Karpas-422 (cell line): ENCODE data around the gene HS3ST4. TPM values are rescaled to one million over a fixed set of nuclear protein-coding genes. Genes with fewer than 3 reads are reported as not detected.
"Not testable (repeated sequence)": the region's sequence is repeated elsewhere in the genome, so short reads cannot be mapped to it uniquely, and the experiment has no call there.

Experiments used
- DNase-seq: peaks from one replicate; pipeline ENCODE4 v3.0.0-alpha.2; 2015
- H2AFZ ChIP-seq: fragments of 200-600 bp; sonication (generic); 2 replicates; pipeline ENCODE4 v1.6.1; 2014; ENCODE audit warnings: antibody characterized with exemption, low read length, mixed read lengths
- H3K27ac ChIP-seq: fragments of 200-600 bp; sonication (generic); 2 replicates; pipeline ENCODE4 v1.5.1; 2014; ENCODE audit warnings: mild to moderate bottlenecking, low read length, moderate library complexity
- H3K27me3 ChIP-seq: fragments of 200-600 bp; sonication (generic); 2 replicates; pipeline ENCODE4 v1.6.1; 2014; ENCODE audit warnings: low read length, mixed read lengths
- H3K36me3 ChIP-seq: fragments of 200-600 bp; sonication (generic); 2 replicates; pipeline ENCODE4 v1.6.1; 2014; ENCODE audit warnings: low read length, mixed read lengths; ENCODE audit not compliant: insufficient read depth
- H3K4me1 ChIP-seq: fragments of 200-600 bp; sonication (generic); 2 replicates; pipeline ENCODE4 v1.6.1; 2014; ENCODE audit warnings: mild to moderate bottlenecking, low read length, mixed read lengths
- H3K4me2 ChIP-seq: fragments of 200-600 bp; sonication (generic); 2 replicates; pipeline ENCODE4 v1.6.1; 2014; ENCODE audit warnings: low read length, low read depth, mild to moderate bottlenecking; ENCODE audit not compliant: poor library complexity, severe bottlenecking
- H3K4me3 ChIP-seq: fragments of 200-600 bp; sonication (generic); 2 replicates; pipeline ENCODE4 v1.5.1; 2014; ENCODE audit warnings: mild to moderate bottlenecking, antibody characterized with exemption, low read length, mixed read lengths
- H3K79me2 ChIP-seq: fragments of 200-600 bp; sonication (generic); 2 replicates; pipeline ENCODE4 v1.6.1; 2014; ENCODE audit warnings: mild to moderate bottlenecking, low read length, mixed read lengths
- H3K9ac ChIP-seq: fragments of 200-600 bp; sonication (generic); 2 replicates; pipeline ENCODE4 v1.6.0; 2014; ENCODE audit warnings: low read length
- H3K9me2 ChIP-seq: fragments of 200-600 bp; sonication (generic), shearing (Covaris generic); replicated peaks from 2 replicates; pipeline ENCODE4 v1.6.0; 2014; ENCODE audit warnings: mild to moderate bottlenecking, low read length, moderate library complexity; ENCODE audit not compliant: insufficient read depth
- H3K9me3 ChIP-seq: fragments of 300-700, 200-600 bp; sonication (generic); 2 replicates; pipeline ENCODE4 v1.6.1; 2014; ENCODE audit warnings: low read length, mixed read lengths
- H4K20me1 ChIP-seq: fragments of 200-600 bp; sonication (generic); 2 replicates; pipeline ENCODE4 v1.6.1; 2014; ENCODE audit warnings: mild to moderate bottlenecking, antibody characterized with exemption, low read length, low read depth; ENCODE audit not compliant: insufficient read depth
- total RNA-seq: library from RNA; depleted of rRNA; stranded (reverse); fragments of >200 nt; shearing (Covaris generic); gene quantifications from 2 replicates; pipeline ENCODE4 v1.2.3, GENCODE V29; 2014; ENCODE audit warnings: low replicate concordance

HS3ST4 gene
- total RNA-seq, 1 experiment from 2014 or later = not detected

DNA sequence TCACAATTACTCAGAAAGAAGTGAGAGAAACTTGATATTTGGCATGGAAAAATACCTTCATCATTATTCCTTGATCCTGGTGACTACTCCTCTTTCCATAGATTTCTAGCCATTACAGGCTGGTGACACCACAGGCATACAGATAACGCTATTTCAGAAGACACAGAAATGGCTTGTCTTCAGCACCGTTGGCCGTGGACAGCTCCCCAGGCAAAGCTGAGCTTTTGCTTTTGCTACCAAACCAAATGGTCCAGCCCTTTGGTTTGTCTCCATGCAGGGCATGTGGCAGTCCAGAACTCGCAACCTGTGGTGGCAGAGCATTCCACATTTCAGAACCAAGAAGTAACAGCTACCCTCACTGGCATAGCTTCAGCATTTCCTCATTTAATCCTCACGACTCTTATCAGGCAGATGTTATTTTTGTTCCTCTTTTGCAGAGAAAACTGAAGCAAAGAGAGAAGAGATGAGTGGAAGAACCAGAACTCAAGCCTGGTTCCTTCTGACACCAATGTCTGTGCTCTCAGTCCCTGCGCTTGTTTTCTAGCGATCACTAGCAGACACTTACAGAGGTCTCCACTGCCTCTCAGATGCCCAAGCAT is 55.5 kb downstream of the HS3ST4 start:
- Histone ChIP-seq H3K4me1 (no peaks in the 10 kb centered on the region), H3K9me2 (no peaks in the 10 kb centered on the region), H3K79me2 (no peaks in the 10 kb centered on the region), H3K9ac (no peak overlapping the region), H3K4me2 (no peak overlapping the region), H3K4me3 (no peak overlapping the region), H3K27ac (no peak overlapping the region), H2AFZ (no peak overlapping the region), H3K36me3 (no peaks in the 10 kb centered on the region), H4K20me1 (no peaks in the 10 kb centered on the region), H3K27me3 (no peaks in the 10 kb centered on the region), H3K9me3 (no peaks in the 10 kb centered on the region)
- DNase-seq = peak; percentile 58

DNA sequence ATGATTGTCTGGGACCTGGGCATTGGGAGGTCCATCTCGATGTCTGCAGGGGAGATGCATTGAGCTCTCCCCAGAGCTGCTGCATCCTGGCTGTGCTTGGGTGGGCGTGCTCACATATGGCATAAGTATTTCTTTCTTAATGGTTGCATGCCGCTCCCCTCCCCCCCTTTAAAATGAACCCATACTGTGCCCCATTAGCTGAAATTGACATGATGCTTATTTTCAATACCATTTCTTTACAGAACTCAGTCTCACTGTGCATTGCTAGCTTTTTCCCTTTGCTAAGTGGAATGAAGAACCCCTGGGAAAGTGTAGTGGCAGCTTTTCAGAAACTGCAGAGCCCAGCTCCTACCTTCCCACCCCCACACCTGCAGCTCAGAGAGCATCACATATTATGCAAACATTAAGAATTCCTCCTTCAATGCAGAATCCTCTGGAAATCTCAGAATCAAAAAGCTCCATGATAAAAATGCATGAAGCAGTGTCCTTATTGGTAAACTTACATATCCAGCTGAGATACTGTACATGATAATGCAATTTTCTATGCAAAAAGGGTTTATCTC is 56.4 kb downstream of the HS3ST4 start:
- H2AFZ ChIP-seq = no peak overlapping the region

DNA sequence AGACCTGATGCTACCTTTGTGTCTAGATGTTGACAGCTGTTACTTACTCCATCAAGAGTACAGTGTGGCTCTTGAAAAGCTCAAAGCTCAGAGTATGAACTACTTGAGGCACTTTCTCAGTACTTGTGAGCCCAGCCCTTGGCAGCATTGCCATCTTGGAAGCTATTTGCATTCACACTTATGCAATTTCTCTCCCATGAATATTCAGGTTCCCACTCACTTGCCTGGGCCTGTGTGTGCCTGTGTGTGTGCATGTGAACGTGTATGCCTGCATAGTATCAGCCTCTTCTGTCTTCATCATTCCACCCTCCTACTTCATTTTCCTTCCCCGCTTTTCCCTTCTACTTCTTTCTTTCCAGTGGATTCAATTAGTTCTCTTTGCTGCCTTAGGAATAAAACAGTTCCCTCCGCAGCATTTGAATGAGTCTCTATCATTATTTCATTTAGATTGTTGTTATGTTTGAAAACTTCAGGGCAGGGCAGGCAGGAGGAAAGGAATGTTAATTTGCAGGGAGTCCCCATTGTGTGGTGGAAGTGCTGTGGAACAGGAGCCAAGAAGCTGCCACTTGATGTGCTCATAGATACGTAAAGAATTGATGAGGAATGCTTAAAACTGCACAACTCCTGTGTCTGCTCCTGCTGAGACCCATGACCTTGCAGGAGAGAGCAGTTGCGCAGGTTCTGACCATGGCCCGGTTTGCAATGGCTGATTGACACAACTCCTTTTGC is 58.9 kb downstream of the HS3ST4 start:
- Histone ChIP-seq H3K9me2 (no peaks in the 10 kb centered on the region), H3K9ac (no peak overlapping the region), H3K36me3 (no peaks in the 10 kb centered on the region), H3K4me3 (no peak overlapping the region), H3K4me1 (no peaks in the 10 kb centered on the region), H2AFZ (no peak overlapping the region), H3K4me2 (no peak overlapping the region), H3K27ac (no peak overlapping the region), H3K9me3 (no peaks in the 10 kb centered on the region), H4K20me1 (no peaks in the 10 kb centered on the region), H3K27me3 (no peaks in the 10 kb centered on the region), H3K79me2 (no peaks in the 10 kb centered on the region)
- DNase-seq = no peak

More for the DNA sequence above, 56.4 kb downstream of the HS3ST4 start:
- no peak for DNase-seq
- Histone ChIP-seq H3K4me2 (no peak overlapping the region), H3K4me1 (no peaks in the 10 kb centered on the region), H4K20me1 (no peaks in the 10 kb centered on the region), H3K27ac (no peak overlapping the region), H3K9ac (no peak overlapping the region), H3K36me3 (no peaks in the 10 kb centered on the region), H3K9me3 (no peaks in the 10 kb centered on the region), H3K27me3 (no peaks in the 10 kb centered on the region), H3K9me2 (no peaks in the 10 kb centered on the region), H3K79me2 (no peaks in the 10 kb centered on the region), H3K4me3 (no peak overlapping the region)

DNA sequence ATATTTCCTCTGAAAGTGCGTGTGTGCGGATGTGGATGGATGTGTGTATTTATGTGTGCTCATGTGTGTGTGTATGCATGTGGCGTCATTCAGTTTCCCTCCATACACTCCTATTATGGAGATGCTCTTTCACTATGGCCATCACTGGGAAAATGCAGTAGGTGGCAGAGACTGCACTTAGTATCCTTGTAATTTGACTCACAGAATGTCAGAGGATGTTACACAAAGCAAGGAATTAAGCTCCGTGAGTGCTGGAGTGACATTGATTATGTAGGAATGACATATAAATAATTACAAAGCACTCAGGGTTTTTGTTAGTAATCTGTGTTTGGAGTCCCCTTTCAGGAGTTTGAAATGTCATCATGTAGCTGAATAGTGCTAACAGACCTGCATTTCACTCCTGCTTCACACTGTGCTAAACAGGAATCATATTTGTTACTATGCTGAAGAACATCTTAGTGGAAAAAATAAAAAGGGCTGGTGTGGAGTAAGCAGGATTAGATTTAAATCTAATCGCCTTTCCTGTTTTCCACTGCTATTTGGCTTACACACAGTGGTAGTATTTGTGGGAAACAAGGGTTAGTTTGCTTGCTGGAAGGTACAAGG is 59.6 kb downstream of the HS3ST4 start:
- H2AFZ ChIP-seq = no peak overlapping the region
- no peaks in the 10 kb centered on the region for H3K27me3 ChIP-seq
- no peak overlapping the region for H3K9ac ChIP-seq
- H3K4me2 ChIP-seq = no peak overlapping the region
- H3K9me2 ChIP-seq = no peaks in the 10 kb centered on the region
- H3K27ac ChIP-seq = no peak overlapping the region
- H3K36me3 ChIP-seq = no peaks in the 10 kb centered on the region
- H3K79me2 ChIP-seq = no peaks in the 10 kb centered on the region
- H4K20me1 ChIP-seq = no peaks in the 10 kb centered on the region
- H3K4me1 ChIP-seq = no peaks in the 10 kb centered on the region
- H3K9me3 ChIP-seq = no peaks in the 10 kb centered on the region
- DNase-seq = no peak
- no peak overlapping the region for H3K4me3 ChIP-seq

DNA sequence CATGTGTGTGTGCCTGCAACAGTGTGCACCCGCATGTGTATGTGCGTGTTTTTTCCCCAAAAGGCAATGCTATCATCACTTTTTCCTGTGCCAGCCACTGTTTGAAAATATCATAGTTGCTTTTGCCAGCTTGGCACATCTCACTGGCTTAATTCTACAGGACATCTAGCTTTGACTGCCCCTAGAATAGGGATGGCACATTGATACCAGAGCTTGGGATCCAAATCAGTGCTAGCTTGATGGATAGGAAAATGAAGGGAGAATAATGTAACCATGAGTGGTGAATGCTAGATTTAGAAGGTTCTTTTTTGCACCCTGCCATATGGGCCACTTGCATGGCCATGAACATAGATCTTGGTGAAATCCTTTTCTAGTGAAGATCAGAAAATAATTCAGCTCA is 72.7 kb downstream of the HS3ST4 start:
- no peaks in the 10 kb centered on the region for H3K79me2 ChIP-seq
- no peak overlapping the region for H3K4me3 ChIP-seq
- no peaks in the 10 kb centered on the region for H3K36me3 ChIP-seq
- no peak overlapping the region for H2AFZ ChIP-seq
- no peak overlapping the region for H3K4me2 ChIP-seq
- no peaks in the 10 kb centered on the region for H3K27me3 ChIP-seq
- DNase-seq = no peak
- H3K4me1 ChIP-seq = no peaks in the 10 kb centered on the region
- H3K9me3 ChIP-seq = no peaks in the 10 kb centered on the region
- H3K27ac ChIP-seq = no peak overlapping the region
- no peaks in the 10 kb centered on the region for H3K9me2 ChIP-seq
- H3K9ac ChIP-seq = no peak overlapping the region
- no peaks in the 10 kb centered on the region for H4K20me1 ChIP-seq

DNA sequence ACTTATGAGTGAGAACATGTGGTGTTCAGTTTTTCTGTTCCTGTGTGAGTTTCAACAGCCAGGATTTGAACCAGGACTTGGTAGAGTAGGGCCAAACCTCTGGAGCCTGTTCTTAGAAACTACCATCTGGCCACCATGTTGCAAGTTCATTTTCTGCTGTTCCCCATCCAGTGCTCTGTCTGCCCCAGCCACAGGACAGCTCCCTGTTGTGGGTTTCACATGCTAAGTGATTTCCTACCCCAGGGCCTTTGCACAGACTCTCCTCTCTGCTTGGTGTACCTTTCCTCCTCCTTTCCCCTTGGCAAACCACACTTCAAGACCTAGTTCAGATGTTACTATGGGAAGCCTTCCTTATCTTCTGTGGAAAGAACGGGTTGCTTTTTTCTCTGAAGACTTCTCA is 79.5 kb downstream of the HS3ST4 start:
- H3K9me3 ChIP-seq = no peaks in the 10 kb centered on the region
- no peak overlapping the region for H3K27ac ChIP-seq
- H3K79me2 ChIP-seq = no peaks in the 10 kb centered on the region
- H3K36me3 ChIP-seq = no peaks in the 10 kb centered on the region
- no peaks in the 10 kb centered on the region for H3K27me3 ChIP-seq
- no peak overlapping the region for H3K4me3 ChIP-seq
- no peak overlapping the region for H2AFZ ChIP-seq
- no peaks in the 10 kb centered on the region for H4K20me1 ChIP-seq
- H3K4me2 ChIP-seq = no peak overlapping the region
- no peaks in the 10 kb centered on the region for H3K9me2 ChIP-seq
- no peak for DNase-seq
- no peak overlapping the region for H3K9ac ChIP-seq
- no peaks in the 10 kb centered on the region for H3K4me1 ChIP-seq

DNA sequence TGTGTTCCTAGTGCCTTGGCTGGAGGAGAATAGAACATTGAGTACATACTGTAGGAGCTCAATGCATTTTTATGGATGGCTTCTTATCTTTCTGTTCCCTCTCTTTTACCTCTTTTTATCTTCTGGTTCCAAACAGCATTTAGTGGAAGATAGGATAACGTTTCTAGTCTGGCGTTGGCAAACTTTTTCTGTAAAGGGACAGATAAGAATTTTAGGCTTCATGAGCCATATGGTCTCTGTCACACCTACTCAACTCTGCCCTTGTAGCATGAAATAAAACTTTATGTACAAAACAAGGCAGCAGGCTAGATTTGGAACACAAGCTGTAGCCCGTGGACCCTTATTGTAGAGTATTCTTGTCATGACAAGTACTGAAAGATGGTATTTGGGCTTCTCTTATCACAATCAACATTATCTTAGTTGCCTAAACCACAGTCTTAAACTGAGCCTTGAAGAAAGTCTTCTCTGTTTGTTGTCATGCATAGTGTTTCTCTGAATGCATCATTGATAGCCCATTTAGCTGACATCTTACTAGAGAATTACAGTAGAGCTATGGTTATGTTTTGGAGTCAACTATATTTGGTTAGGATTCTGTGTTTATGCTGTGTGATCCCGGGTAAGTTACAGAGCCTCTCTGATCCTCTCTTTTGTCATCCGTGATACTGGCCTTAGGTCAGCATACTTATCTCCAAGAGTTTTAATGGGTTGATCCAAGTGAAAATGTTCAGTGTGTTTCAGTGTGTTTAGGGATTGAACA is 80.2 kb downstream of the HS3ST4 start:
- Histone ChIP-seq H3K27me3 (no peaks in the 10 kb centered on the region), H3K9me2 (no peaks in the 10 kb centered on the region), H3K9me3 (no peaks in the 10 kb centered on the region), H3K4me3 (no peak overlapping the region), H3K4me2 (no peak overlapping the region), H2AFZ (no peak overlapping the region), H4K20me1 (no peaks in the 10 kb centered on the region), H3K79me2 (no peaks in the 10 kb centered on the region), H3K9ac (no peak overlapping the region), H3K36me3 (no peaks in the 10 kb centered on the region), H3K27ac (no peak overlapping the region), H3K4me1 (no peaks in the 10 kb centered on the region)
- no peak for DNase-seq

DNA sequence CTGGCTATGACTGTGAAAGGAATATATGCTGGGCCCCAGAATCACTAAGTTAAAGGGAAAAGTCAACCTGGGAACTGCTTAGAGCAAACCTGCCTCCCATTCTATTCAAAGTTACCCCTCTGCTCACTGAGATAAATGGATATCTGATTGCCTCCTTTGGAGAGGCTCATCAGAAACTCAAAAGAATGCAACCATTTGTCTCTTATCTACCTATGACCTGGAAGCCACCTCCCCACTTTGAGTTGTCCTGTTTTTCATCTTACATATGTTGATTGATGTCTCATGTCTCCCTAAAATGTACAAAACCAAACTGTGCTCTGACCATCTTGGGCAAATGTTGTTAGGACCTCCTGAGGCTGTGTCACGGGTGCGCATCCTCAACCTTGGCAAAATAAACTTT is 84.5 kb downstream of the HS3ST4 start:
- H4K20me1 ChIP-seq = not testable (repeated sequence)

More for the DNA sequence above, 84.5 kb downstream of the HS3ST4 start:
- DNase-seq, H3K79me2 ChIP-seq, H3K9me2 ChIP-seq, H3K27ac ChIP-seq, H3K27me3 ChIP-seq, H3K9ac ChIP-seq, H3K4me3 ChIP-seq, H3K4me2 ChIP-seq, H3K9me3 ChIP-seq, H3K36me3 ChIP-seq, H3K4me1 ChIP-seq, H2AFZ ChIP-seq: not testable (repeated sequence)
